ENCODE results near the gene OR2G3. TPM values are rescaled to one million over a fixed set of nuclear protein-coding genes. Genes with fewer than 3 reads are reported as not detected.

Gene OR2G3
- total RNA-seq, 2 experiments from 2014 or later, result not detected

GRCh38 chr1:247639381-247639981 is 34.1 kb downstream of the OR2G3 start:
- H3K27me3 Mint-ChIP-seq, result peaks cover 5% of the 10 kb centered on the region
- no peak overlapping the region for H3K4me3 Mint-ChIP-seq
- no peaks in the 10 kb centered on the region for H3K9me3 Mint-ChIP-seq (ENCODE audit: low read depth)
- DNase-seq (no peak), ATAC-seq (no peak)
- CTCF ChIA-PET, result no interaction called here
- no peaks in the 10 kb centered on the region for H3K4me1 Mint-ChIP-seq
- no peaks in the 10 kb centered on the region for H3K36me3 Mint-ChIP-seq
- H3K27ac Mint-ChIP-seq, result no peak overlapping the region

- DNase-seq, result no peak
- Mint-ChIP-seq H3K9me3 (ENCODE audit: low read depth) (no peaks in the 10 kb centered on the region), H3K27ac (no peak overlapping the region), H3K27me3 (peaks cover 5% of the 10 kb centered on the region), H3K36me3 (no peaks in the 10 kb centered on the region), H3K4me1 (no peaks in the 10 kb centered on the region), H3K4me3 (no peak overlapping the region)
- ATAC-seq, result no peak
- CTCF ChIA-PET, result no interaction called here
Measured at GRCh38 chr1:247642742-247643141, 37.4 kb downstream of the OR2G3 start.

DNA sequence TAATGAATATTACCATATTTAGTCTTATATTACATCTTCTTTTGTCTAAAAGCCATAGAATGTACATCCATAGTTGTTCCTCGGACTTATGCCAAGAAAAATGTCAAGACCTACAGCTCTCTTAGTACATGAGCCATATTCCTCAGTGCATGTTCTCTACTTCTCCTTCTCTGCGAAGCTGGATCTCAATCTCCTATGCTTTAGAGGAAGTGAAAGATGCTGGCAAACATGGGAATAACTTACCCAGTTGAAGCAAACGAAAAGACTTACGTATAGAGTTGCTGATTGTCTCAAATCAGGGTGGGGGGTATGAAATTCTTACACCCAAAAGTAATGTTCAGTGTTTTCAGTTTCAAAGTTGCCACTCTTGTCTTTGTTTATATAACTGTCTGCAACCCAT is 41.5 kb downstream of the OR2G3 start:
- CTCF ChIA-PET, result no interaction called here
- no peak overlapping the region for H3K27ac Mint-ChIP-seq
- H3K9me3 Mint-ChIP-seq (ENCODE audit: low read depth), result no peaks in the 10 kb centered on the region
- H3K27me3 Mint-ChIP-seq, result no peaks in the 10 kb centered on the region
- DNase-seq (no peak), ATAC-seq (no peak)
- no peak overlapping the region for H3K4me3 Mint-ChIP-seq
- no peaks in the 10 kb centered on the region for H3K36me3 Mint-ChIP-seq
- no peaks in the 10 kb centered on the region for H3K4me1 Mint-ChIP-seq

DNA sequence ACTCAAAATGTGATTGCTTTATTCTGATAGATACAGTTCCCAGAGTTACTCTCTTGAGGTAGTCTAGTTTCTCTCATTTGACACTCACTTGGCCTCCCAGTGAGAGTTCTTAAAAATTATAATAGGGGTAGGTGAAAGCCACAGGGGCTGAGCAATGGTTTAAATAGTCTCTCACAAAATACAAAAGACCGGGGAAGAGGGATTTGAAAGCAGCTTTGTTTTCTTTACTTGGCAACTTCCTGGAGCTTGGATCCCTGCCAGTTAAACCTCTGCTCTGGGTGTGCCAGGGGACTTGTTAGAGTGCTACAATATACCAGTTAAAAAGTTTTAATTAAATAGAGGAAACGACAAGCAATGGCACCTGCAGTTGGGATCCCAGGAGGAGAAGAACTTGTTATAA is 42.5 kb downstream of the OR2G3 start:
- Mint-ChIP-seq H3K36me3 (no peaks in the 10 kb centered on the region), H3K9me3 (ENCODE audit: low read depth) (peaks cover 2% of the 10 kb centered on the region), H3K27me3 (no peaks in the 10 kb centered on the region), H3K4me1 (no peaks in the 10 kb centered on the region), H3K27ac (no peak overlapping the region), H3K4me3 (no peak overlapping the region)
- CTCF ChIA-PET, result no interaction called here
- DNase-seq (no peak), ATAC-seq (no peak)

DNA sequence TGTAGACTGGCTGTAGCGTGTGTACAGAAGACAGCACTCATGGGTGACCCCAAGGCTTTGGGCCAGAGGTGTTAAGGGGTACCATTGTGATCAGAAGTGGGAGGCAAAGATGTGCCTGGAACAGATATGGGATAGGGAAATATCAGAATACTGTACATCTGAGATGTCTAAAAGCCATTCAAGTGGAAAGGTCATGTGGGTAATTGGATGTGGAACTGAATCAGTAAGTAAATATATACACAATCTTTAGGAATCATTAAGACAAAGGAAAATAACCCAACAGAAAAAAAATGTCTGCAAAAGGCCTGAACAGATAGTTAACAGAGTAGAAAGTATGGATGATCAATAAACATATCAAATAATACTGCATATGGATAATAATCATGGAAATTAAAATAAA is 47.7 kb downstream of the OR2G3 start:
- DNase-seq (no peak), ATAC-seq (no peak)
- Mint-ChIP-seq H3K27ac (no peak overlapping the region), H3K9me3 (ENCODE audit: low read depth) (peaks cover 2% of the 10 kb centered on the region), H3K4me1 (no peaks in the 10 kb centered on the region), H3K36me3 (no peaks in the 10 kb centered on the region), H3K27me3 (no peaks in the 10 kb centered on the region), H3K4me3 (no peak overlapping the region)
- CTCF ChIA-PET, result no interaction called here

Other genes with a start within 250 kb of the OR2G3 start
- gene NLRP3, start 189.4 kb upstream of the OR2G3 start, total RNA-seq, result under 1 TPM; 0.33 to 0.44 TPM
- not detected for gene OR2B11, start 147.5 kb upstream of the OR2G3 start, total RNA-seq
- gene OR2C3, start 69.1 kb upstream of the OR2G3 start, total RNA-seq, result not detected
- gene GCSAML, start 56.5 kb upstream of the OR2G3 start, total RNA-seq, result not detected
- gene OR2G2, start 17.2 kb upstream of the OR2G3 start, total RNA-seq, result not detected
- not detected for gene OR13G1, start 74.2 kb downstream of the OR2G3 start, total RNA-seq
- gene OR6F1, start 111.1 kb downstream of the OR2G3 start, total RNA-seq, result not detected
- gene OR14K1, start 133.0 kb downstream of the OR2G3 start, total RNA-seq, result not detected
- not detected for gene OR14A2, start 142.6 kb downstream of the OR2G3 start, total RNA-seq
- not detected for gene OR1C1, start 155.0 kb downstream of the OR2G3 start, total RNA-seq
- gene OR14A16, start 218.5 kb downstream of the OR2G3 start, total RNA-seq, result not detected
- gene OR11L1, start 236.3 kb downstream of the OR2G3 start, total RNA-seq, result not detected

Data from activated CD8-positive, alpha-beta memory T cell treated with anti-CD3 and anti-CD28 coated beads, Interleukin-2, amount 10 ng/mL, durations not matched to agents 7 days and 5 days (primary cell).